Stimulated activated CD4-positive, alpha-beta T cell treated with anti-CD3 and anti-CD28 coated beads, Interleukin-12 subunit alpha, Interleukin-12 subunit beta, amount 100 ng/mL, for 48 hours (primary cell): Measurements from ENCODE around the gene USP10.

Experiments used
- DNase-seq, 3 donors: peaks; one replicate each; pipeline ENCODE4 v3.0.0-alpha.2; 2020; ENCODE audit warnings: low read depth in 2 of 3, low spot score in 1 of 3

Gene USP10

DNA sequence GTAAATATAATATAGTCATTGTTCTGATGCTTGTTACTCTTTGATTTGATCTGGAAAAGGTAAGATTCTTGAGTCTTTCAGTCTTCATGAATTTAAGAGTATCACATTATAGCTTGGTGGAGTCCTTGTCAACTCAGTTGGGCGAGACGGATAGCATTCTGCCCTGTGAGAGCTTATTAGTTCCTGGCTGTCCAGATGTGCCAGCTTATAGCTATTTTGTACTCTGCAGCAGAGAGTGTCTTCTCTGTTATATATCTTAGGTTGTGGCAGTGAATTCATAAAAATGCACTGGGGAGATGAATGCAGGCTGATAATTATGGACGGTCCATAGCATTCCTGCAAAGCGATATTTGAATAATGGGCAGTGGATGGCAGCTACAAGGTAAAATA is 69.0 kb downstream of the USP10 start:
- no peak for DNase-seq

DNA sequence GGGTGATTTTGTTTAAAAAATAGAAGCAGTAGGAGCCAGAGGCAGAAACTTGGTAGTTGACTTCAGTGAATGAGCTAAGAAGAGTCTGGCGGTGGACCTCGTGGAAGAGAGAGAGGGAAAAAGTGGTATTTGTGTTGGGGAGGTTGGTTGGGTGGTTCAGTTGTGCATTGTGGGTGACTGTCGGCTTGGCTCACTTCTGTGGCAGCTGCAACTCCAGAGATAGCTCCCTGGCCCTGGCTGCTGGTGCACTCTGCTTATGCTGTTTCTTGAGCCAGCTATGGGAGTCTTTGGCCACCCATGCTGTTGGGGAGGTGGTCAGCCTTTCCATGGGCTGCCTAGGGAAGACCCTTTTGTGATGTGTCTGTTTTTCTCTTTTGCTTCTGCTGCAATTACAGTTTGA is 69.6 kb downstream of the USP10 start:
- DNase-seq: no peak

DNA sequence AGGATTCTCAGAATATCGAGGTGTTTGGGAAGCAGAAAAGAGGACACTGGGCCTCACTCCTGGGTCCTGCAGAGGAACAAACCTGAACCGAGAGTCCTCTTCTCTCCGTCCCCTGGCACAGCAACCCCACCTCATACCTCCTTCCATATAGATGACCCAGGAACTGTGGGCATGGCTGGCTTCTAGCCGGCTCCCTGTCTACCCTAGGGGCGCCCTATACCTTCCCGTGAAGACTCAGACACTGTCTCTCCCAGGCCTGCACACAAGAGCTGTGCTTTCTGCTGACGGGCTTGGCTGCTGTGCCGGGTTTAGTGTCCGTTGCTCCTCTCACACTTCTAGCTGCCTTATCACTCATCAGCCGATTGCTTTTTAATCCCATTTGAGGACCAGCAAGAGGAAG is 73.5 kb downstream of the USP10 start:
- DNase-seq: no peak

DNA sequence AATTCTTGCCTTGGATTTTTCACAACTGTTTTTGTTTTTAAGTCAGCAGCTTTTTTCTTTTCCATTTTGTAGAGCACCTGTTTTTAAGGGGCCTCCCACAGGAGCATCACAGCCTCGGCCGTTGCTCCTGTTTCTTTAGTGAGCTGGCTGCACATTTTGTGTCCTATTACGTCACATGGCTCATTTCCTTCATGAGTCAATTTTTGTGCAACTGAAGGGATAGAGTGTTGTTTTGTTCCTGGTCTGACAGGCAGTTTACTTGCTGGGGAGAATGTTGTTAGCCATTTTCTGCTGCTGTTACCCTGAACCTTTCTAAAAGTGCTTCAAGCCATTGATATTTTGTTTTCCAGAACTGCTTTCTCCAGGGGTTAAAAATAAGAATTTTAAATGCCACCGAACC is 75.0 kb downstream of the USP10 start:
- DNase-seq: no peak

DNA sequence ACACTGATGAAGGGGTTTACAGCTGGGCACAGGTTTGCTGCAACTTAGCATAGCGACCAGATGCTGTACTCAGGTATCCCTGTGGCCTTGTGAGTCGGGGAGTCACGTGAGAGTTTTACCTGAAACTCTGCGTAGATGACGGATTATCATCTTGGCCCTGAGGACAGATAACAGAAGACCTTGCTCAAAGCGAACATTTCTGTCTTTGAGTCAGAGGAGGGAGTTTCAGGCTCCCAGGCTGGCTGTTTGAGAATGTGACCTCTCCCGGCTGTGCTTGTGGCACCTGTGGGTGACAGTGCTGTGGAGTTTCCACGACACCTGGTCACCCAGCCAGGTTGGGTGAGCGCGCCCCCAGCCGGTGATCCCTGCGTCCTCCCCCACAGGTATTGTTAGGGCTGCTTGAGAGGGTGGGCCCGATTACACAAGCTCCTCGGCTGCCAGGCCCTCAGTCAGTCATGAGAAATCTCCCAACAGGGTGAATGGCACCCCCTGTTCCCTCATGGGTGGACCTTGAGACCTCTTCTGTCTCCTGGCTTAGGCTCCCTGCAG is 75.5 kb downstream of the USP10 start:
- DNase-seq: no peak

DNA sequence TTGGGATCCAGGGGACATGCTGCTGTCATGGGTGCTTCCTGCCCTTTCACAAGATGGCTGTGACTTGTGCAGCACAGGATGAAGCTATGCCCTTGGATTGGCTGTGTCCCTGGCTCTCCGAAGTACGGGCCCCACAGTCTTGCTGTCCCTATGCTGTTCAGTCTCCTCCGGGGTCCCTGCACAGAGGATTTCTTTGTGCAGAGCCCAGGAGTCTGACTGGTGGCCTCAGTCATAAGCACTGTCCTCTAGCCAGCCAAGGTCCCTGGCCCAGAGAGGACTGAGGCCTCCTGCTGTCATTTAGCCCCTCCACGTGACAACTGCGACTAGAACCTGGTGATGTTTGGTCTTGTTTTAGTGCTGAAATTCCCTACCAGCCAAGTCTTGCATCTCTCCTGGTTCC is 77.6 kb downstream of the USP10 start:
- DNase-seq: no peak

DNA sequence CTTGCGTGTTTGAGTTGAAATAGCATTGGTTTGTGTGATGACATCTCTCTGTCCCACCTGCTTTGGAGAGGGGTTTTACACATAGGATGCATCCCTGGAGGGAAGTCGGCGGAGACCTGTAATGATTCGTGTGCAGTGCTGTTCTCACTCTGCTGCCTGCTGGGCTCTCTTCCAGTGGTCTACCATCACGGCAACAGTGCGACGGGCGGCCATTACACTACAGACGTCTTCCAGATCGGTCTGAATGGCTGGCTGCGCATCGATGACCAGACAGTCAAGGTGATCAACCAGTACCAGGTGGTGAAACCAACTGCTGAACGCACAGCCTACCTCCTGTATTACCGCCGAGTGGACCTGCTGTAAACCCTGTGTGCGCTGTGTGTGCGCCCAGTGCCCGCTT is 78.9 kb downstream of the USP10 start:
- no peak for DNase-seq

DNA sequence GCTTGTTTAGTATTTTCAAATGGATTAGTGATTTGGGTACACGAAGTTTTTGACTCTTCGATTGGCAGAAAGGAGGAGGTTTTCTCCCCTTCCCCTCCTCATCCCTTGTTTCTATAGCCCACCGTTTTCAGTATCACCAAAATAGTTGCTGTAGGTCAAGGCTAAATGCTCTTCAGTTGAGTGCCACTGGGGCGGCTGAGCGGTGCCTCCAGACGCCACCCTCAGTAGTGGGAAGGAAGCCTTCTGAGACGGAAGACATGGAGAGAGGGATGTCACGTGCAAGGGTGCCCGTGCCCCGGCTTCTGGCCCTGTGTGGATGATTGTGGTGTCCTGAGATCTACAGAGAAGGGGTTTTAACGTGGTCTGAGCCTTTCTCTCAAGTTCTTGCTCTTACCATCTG is 80.3 kb downstream of the USP10 start:
- DNase-seq: no peak

DNA sequence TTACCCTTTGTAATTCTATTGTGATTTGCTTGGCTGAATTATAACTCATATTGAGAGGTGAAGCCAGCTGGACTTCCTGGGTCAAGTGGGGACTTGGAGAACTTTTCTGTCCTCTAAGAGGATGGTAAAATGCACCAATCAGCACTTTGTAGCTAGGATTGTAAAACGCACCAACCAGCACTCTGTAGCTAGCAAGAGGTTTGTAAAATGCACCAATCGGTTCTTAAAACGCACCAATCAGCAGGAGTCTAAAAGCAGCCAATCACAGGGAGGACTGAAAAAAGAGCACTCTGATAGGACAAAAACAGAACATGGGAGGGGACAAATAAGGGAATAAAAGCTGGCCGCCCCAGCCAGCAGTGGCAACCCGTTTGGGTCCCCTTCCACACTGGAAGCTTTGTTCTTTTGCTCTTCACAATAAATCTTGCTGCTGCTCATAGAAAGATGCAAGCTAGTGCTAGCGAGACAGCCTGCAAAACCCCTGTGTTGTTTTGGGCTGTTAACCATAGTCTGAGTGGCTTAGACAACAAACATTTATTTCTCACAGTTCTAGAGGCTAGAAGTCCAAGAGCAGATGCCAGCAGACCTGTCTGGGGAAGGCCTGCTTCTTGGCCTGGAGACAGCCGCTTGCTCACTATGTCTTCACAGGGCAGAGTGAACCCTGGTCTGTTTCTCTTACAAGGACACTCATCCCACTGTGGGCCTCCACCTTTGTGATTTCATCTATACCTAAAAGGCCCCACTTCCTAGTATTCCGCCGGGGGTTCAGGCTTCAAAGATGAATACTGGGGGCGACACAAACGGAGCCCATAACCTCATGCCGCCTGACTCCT is 81.0 kb downstream of the USP10 start:
- no peak for DNase-seq

DNA sequence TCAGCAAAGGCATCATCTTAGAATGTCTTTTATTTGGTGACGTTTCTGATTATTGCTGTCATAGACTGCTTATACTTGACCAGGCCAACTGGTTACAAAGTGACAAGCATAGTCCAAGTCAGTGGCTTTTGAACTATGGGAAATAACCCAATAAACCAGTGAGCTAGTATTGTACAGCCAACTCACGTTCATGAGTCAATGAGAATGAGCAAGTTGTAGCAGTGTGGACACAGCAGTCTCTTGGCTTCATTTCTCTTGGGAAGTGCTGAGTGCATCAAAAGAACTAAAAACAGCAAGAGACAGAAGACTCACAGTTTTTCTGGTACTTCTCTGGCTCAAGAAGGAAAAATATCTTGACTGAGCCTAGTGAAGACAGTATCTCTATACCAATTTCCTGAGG is 83.0 kb downstream of the USP10 start:
- DNase-seq: no peak

DNA sequence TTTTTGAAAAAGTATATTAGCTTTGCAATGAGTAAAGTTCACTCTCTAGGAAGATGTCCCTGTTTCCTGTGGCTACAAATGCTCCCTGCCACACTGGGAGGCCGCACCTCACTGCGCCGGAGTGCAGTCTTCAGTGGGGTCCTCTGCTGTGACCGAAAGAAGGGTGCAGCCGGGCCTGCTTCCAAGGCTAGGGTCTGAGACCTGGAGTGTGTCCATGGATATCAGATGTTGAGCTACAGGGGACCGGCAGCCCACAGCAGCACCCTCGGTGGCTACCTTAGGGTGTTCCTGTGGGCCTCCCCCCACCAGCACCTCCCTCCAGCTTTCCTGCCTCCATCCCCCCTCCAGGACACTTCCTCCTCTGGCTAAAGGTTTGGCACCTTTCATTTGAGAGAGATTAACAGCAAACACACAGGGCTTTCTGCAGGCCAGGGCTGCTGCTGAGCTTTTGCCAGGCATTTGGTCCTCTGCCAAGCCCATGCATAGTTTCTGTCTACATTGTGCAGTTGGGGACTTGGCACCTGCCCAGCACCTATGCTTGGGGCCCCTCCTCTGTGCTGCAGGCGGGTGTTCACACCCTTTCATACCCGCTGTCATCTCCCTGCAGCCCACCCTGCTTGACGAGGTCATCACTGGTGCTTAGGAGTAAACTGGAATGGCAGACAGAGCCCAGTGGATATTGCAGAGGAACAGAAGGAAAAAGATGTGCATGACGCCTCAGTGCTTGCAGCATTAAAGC is 86.2 kb downstream of the USP10 start:
- DNase-seq: no peak

DNA sequence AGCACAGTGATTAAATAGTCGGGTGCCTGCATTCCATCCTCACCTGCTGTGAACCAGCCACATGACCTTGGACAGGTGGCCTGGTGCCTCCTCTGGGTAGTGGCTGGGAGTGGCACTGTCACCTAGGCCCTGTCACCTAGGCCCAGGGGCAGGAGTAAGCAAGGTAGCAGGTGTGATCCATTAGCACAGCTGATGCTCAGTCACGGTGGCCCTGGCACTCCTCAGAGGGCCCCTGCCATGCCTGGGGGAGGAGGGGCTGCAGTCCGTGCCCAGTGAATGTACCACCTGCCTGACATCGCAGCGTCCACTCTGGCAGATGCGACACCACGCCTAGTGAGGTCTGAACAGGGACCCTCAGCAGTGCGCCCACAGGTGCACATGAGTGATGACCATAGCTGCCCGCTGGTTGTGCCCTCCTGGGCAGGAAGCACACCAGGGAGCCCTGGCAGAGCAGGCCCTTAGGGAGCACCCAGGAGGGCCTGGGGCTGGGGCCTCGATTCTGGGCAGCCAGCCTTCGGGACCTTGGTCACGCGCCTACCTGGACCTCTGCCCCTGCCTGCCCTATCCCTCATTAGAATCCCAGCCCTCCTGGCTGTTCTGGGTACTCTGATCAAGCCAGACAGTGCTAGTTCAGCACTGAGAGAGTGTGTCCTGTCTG is 86.9 kb downstream of the USP10 start:
- DNase-seq: no peak

DNA sequence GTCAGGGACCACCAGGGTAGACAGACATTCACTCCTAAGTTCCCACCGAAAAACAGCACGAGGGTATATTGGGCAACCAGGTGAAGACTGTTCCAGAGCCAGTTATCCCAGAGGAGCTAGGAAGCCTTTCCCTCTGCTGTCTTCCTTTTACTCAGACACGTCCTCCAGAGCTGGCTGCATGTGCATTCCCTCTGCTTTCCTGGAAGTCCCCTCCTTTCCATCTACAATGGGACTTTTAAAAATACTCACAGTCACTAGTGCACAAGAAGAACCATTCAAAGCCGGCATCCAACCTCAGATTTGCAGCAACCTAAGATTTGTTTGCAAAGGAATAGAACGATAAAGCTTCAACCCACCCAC is 87.4 kb downstream of the USP10 start:
- DNase-seq: no peak

DNA sequence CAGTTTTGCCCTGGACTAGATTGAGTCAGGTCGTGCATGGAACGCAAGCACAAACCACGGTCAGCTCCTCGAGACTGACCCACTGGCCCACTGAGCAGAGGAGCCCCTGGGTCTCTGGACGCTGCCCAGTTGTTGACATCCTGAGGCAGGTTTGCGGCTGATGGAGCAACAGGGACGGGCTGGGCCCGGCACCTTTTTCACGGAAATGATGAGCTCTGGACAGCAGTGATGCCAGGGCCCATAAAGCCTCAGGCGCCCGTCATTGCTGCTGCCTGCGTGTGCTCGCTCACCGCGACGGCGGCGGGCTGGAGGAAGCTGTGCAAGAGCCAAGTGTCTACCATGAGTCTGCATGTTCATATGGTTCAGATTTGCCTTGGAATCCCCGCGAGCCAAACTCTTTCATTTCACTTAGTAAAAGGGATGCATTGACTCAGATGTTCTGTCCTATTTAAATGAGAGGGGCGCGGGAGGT is 89.2 kb downstream of the USP10 start:
- DNase-seq: no peak

DNA sequence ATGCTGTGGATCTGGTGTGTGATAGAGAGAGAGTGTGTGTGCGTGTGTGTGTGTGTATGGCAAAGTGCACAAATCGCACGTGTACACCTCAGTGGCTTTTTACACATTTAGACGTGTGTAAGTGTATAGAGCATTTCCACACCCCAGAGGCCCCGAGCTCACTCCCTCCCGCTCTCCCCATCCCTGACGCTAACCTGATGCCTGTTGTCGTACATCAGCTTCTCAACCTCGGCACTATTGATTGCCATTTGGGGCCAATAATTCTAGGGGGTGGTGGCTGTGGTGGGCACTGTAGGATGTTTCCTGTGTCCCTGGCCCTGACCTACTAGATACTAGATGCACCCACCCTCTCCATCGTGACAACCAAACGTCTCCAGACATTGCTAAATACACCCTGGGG is 89.6 kb downstream of the USP10 start:
- DNase-seq: no peak

DNA sequence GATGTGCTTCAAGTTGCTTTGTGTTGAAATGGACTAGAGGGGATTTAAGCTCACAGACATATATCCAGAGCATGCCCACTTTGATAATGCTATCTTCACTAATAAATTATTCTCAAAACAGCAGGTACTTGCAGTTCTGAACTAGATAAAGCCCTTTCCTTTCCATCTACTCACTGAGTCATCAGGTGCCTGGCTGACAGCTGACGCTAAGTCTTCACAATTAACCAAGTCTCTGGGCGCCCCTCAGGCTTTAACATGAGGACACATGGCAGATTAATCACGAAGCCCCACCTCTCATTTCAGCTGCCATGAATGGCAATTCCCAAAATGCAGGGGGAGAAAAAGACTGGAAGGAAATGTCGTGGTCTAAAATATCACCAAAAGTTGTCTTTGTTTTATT is 90.5 kb downstream of the USP10 start:
- DNase-seq: no peak

DNA sequence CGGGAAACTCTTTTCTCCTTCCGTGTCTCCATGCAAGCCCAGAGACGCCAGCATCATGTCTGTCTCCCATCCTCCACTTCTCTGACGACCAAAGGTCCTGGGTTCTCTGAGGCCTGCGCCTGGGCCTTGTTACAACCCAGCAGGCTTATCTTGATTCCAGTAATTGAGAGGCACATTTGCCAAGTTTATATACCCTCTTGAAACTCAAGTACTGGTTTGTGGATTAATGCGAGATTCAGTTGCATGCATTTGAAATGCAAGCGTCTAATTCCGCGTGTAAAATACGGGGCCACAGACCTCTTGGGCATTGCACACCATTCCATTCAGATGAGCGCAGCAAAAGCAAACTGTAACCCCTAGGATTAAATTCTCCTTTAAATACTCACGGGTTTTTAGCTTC is 91.3 kb downstream of the USP10 start:
- no peak for DNase-seq

DNA sequence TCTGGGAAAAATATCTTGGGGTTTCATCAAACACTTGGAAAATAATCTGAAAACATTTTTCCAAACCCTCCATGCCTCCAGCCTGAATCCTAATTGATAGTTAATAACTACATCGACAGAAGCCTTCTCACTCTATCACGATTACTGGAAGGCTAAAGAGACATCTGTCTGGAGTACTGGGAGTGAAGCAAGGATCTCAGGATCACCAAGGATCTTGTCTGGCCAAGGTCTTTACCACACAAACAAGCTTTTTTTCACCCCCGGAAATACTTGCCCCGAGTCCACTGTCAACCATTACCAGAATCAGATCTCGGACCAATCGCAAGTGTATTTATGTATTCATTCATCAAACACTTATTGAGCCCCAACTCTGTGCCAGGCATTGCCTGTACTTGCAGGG is 91.7 kb downstream of the USP10 start:
- DNase-seq: no peak

DNA sequence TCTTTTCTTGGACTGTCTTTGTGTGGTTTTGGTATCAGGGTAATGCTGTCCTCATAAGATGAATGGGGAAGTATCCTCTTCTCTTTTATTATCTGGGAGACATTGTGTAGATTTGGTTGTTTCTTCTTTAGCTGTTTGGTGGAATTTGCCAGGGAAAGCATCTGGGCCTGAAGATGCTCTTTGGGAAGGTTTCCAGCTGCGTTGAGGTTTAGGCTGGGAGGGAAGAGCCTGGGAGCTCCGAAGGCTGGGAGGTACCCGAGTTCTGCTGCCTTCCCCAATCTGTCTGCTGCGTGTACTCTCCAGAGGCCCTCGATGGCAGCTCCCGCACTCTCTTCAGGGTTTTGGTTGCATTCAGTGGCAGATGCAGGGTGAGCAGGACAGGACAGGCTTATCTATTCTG is 94.4 kb downstream of the USP10 start:
- no peak for DNase-seq

DNA sequence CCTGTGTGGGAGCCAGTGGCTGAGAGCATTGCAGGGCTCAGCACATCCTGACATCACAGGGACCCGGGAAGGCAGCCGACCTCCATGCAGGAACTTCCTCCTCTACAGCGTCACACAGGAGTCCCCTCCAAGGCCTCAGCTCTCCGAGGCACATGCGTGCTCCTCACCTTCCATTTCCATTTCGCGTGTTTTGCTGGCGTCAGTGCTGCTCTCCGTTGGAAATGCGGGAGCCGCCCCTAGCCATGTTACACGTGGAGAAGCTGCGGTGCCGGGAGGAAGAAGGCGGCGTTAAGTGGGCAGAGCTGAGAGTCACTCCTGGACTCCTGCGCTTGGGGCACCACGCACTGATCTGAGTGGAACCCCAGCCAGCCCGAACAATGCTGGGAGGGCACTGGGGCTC is 94.8 kb downstream of the USP10 start:
- no peak for DNase-seq

DNA sequence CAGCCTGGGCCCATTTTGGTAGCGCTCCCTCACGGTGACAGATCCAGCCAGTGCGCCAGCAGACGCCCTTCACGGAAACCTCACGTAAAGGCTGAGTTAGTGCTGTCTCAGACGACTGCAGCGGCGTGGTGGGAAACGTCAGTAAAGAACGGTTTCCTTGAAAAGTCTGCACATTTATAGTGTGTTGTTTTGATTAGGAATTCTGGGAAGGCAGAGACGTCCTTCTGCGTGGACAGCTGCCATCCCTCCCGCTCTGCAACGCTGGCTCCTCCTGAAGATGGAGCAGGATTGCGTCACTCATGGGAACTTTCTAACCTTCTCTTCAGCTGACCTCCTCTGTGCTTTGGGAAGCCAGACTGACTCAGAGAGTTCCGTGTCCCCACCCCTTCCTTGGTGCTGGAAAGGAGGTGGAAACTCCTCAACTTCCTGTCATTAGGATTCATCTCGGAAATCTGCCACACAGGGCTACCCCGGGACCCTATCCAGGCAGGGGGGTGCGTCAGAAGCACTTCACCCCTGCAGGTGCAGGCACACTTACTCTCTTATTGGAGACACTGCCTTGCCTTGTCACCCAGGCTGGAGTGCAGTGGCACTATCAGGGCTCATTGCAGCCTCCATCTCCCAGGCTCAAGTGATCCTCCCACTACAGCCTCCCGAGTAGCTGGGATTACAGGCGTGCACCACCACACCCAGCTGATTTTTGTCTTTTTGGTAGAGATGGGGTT is 95.7 kb downstream of the USP10 start:
- no peak for DNase-seq
